HFF-Myc (cell line): Measurements from ENCODE around the gene ARHGAP29.
"Not testable (repeated sequence)": the region's sequence is repeated elsewhere in the genome, so short reads cannot be mapped to it uniquely, and the experiment has no call there.

Experiments
- DNase-seq: peaks from one replicate; pipeline ENCODE4 v3.0.0-alpha.2; 2011; ENCODE audit warnings: low read depth; ENCODE audit errors: extremely low read depth
- H3K4me3 ChIP-seq: replicated peaks from 2 replicates; pipeline ENCODE4 v1.5.1; 2011; ENCODE audit warnings: low read depth, mild to moderate bottlenecking, control low read depth, low read length
- TF ChIP-seq, protein P1 (sequence below): IDR thresholded peaks from 2 replicates; pipeline ENCODE4 v1.5.1; 2012; ENCODE audit warnings: mild to moderate bottlenecking, low read depth, low read length, control low read depth; ENCODE audit errors: missing control alignments

The ARHGAP29 gene

DNA sequence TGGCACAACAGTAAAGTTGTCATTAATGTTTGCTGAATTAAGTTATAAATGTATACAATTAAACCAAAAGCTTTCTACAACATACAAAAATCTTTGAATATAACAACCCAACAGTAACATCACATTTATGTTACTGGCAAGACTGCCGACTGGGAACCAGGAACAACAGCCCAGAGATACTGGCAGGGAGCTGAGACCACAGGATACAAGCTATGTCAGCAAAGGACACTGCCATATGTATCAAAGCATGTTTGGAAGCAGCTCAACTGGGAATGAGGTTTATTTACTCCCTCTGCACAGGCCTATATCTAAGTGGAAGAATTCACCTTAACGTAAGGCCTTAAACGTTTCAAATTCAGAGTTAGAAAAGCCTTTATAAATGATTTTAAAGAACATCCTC is 50.4 kb downstream of the ARHGAP29 start:
- DNase-seq: no peak
- TF ChIP-seq, protein P1, sequence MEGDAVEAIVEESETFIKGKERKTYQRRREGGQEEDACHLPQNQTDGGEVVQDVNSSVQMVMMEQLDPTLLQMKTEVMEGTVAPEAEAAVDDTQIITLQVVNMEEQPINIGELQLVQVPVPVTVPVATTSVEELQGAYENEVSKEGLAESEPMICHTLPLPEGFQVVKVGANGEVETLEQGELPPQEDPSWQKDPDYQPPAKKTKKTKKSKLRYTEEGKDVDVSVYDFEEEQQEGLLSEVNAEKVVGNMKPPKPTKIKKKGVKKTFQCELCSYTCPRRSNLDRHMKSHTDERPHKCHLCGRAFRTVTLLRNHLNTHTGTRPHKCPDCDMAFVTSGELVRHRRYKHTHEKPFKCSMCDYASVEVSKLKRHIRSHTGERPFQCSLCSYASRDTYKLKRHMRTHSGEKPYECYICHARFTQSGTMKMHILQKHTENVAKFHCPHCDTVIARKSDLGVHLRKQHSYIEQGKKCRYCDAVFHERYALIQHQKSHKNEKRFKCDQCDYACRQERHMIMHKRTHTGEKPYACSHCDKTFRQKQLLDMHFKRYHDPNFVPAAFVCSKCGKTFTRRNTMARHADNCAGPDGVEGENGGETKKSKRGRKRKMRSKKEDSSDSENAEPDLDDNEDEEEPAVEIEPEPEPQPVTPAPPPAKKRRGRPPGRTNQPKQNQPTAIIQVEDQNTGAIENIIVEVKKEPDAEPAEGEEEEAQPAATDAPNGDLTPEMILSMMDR: no peak
- no peak overlapping the region for H3K4me3 ChIP-seq

DNA sequence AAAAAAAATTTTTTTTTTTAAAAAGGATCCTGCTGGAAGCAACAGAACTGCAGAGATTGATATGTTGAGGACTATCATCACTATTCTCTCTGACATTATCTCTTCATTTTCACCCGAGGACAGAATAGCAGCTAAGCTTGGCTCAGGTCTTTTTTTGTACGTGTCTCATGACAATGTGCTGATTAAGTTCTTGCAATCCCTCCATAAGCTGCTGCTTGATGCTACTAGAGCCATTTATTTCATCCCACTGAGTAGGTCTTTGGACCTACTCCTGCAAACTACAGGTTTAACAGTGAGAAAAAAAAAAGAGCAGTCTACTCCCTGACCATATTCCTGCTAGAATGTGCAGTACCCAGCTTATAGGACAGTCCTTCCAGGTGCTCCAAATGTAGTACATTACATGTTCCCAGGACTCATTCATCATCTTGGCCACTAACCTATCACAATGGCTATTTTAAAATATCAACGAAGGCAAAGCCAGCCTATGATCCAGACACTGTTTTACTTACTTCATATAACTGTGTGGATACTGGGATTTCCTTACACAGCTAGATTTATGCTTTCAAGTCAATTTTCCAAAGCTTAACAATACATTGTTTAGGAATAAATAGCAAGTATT is 54.1 kb downstream of the ARHGAP29 start:
- TF ChIP-seq, protein P1: no peak
- no peak overlapping the region for H3K4me3 ChIP-seq
- no peak for DNase-seq

DNA sequence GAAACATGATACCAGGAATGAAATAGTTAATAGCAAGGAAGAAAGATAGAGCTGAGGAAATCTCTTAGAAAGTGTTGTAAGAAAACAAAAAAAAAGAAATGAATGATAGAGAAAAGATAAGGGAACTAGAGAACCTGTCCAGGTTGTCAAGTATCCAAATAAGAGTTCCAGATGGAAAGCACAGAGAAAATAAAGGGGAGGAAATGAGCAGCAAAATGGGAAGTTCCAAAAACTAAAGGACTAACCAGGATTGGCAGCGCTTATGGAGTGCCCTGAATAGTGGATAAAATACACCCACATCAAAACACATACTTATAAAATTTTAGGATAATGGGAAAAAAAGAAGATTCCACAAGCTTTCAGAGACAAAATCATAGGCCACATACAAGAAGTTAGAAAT is 55.2 kb downstream of the ARHGAP29 start:
- TF ChIP-seq, protein P1: no peak
- no peak for DNase-seq
- no peak overlapping the region for H3K4me3 ChIP-seq

GRCh38 chr1:94180650-94181049 is 56.7 kb downstream of the ARHGAP29 start:
- H3K4me3 ChIP-seq: no peak overlapping the region
- DNase-seq: no peak
- TF ChIP-seq, protein P1: no peak

- no peak for DNase-seq
- H3K4me3 ChIP-seq: no peak overlapping the region
- TF ChIP-seq, protein P1: no peak
Measured at GRCh38 chr1:94178901-94179300, 58.5 kb downstream of the ARHGAP29 start.

GRCh38 chr1:94169126-94169525 is 68.3 kb downstream of the ARHGAP29 start:
- TF ChIP-seq, protein P1: no peak
- no peak for DNase-seq
- no peak overlapping the region for H3K4me3 ChIP-seq

DNA sequence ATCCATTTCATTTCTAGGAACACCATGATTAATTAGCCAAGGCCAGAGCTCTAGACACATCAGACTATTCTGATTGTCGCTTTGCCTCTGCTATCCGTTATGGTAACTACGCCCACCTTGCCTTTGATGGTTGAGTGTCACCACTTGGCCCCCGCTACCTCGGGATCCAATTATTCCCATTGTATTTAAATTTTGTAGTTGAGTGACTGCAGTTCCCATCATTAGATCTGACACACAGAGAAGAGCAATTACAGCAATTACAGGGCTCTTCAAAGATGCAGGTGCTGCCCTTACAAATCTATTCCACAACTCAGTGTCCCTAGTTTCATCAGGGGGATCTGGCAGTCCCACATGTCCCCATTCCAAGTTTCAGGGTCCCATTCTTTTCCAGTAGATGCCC is 71.5 kb downstream of the ARHGAP29 start:
- DNase-seq: no peak
- H3K4me3 ChIP-seq: no peak overlapping the region
- TF ChIP-seq, protein P1: no peak

GRCh38 chr1:94164885-94165284 is 72.5 kb downstream of the ARHGAP29 start:
- H3K4me3 ChIP-seq, DNase-seq: not testable (repeated sequence)

GRCh38 chr1:94164121-94164520 is 73.3 kb downstream of the ARHGAP29 start:
- not testable (repeated sequence) for H3K4me3 ChIP-seq, DNase-seq

DNA sequence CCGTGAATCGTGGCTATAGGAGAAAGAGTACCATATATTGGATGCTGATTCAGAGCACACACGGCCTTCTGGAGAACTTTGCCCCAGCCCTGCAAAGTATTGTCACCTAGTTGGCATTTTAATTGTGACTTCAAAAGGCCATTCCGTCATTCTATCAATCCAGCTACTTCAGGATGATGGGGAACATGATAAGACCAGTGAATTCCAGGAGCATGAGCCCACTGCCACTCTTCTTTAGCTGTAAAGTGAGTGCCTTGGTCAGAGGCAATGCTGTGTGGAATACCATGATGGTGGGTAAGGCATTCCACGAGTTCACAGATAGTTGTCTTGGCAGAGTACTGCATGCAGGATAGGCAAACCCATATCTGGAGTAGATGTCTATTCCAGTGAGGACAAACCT is 74.1 kb downstream of the ARHGAP29 start:
- DNase-seq, H3K4me3 ChIP-seq: not testable (repeated sequence)
